ENCODE data around the gene PRKAR2A.
A peak's percentile ranks its signal among the peaks of the same experiment; 100 is the strongest.

The PRKAR2A gene

DNA sequence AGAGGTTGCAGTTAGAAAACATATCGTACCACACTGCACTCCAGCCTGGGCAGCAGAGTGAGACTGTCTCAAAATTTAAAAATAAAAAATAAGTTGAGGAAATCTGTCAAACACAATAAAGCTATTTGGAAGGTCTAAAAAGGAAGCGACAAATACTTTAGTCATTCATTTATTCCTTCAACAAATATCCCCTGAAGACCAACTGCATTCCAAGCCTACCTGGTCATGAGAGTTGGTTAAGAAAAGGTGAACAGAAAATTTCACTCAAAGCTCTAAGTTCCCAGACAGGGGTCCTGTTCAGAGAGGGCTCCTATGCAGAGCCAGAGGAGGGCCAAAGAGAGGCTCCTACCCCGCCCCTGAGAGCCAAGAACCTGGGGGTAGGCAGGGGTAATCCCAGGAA is 15.4 kb upstream of the PRKAR2A start:
- Histone ChIP-seq H3K9ac (ENCODE audit: low read depth in 1 of 2, low read length in 2 of 2) (no peak overlapping the region), H3K27ac (ENCODE audit: low read depth in 2 of 2, low read length in 2 of 2) (no peak overlapping the region), H3K27me3 (ENCODE audit: control insufficient read depth in 2 of 2, insufficient read depth in 2 of 2, low read length in 2 of 2) (no peaks in the 10 kb centered on the region), H3K36me3 (ENCODE audit: control insufficient read depth in 2 of 2, insufficient read depth in 2 of 2, low read length in 2 of 2) (peaks cover 20 to 22% of the 10 kb centered on the region in 2 donors), H3K9me3 (ENCODE audit: control insufficient read depth in 2 of 2, low read length in 2 of 2) (no peaks in the 10 kb centered on the region), H3K4me1 (ENCODE audit: control insufficient read depth in 2 of 2, insufficient read depth in 2 of 2, low read length in 2 of 2) (no peaks in the 10 kb centered on the region), H3K4me3 (ENCODE audit: low read length in 2 of 2) (no peak overlapping the region)

DNA sequence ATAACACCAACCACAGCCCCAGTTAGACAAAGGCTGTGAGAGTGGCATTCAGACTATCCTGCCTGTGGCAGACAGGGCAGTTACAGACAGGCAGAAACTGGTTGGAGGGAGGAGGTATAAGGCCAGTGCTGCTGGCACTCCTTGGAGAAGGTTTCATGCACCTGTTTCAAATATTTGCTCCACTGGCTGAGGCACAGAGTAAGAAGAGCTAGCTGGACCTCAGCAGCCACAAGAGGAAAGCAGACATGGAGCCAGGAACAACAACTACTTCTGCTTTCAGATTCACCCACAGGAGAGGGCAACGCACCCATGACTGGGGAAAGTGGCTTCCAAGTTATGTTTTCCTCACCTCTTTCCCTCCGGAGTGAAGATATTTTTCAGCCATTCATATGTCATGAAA is 11.5 kb upstream of the PRKAR2A start:
- Histone ChIP-seq H3K4me3 (ENCODE audit: low read length in 2 of 2) (no peak overlapping the region), H3K27ac (ENCODE audit: low read depth in 2 of 2, low read length in 2 of 2) (no peak overlapping the region), H3K9me3 (ENCODE audit: control insufficient read depth in 2 of 2, low read length in 2 of 2) (no peaks in the 10 kb centered on the region), H3K4me1 (ENCODE audit: control insufficient read depth in 2 of 2, insufficient read depth in 2 of 2, low read length in 2 of 2) (peaks cover 10 to 13% of the 10 kb centered on the region in 2 donors), H3K9ac (ENCODE audit: low read depth in 1 of 2, low read length in 2 of 2) (no peak overlapping the region), H3K36me3 (ENCODE audit: control insufficient read depth in 2 of 2, insufficient read depth in 2 of 2, low read length in 2 of 2) (peaks cover 22 to 27% of the 10 kb centered on the region in 2 donors), H3K27me3 (ENCODE audit: control insufficient read depth in 2 of 2, insufficient read depth in 2 of 2, low read length in 2 of 2) (no peaks in the 10 kb centered on the region)

DNA sequence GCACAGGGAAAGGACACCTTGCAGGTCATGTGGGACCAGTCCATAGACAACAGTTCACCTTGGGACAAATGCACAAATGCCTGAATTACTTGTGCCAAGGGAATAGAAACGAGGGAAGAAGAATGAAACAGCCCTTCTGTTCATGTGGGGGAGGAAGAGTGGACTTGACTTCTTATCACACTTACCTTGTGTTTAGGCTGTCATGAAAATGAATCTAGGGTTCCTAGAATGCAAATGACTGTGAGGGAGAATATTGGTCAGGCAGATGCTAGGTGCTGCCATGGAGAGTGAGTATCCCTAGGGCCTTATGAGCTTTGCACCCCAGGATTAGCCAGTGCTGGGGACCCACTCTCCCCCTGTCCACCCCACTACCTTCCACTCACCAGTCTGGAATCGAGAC is 11.0 kb upstream of the PRKAR2A start:
- H3K4me1 ChIP-seq (ENCODE audit: control insufficient read depth in 2 of 2, insufficient read depth in 2 of 2, low read length in 2 of 2) = peaks cover 12 to 18% of the 10 kb centered on the region in 2 donors
- H3K9me3 ChIP-seq (ENCODE audit: control insufficient read depth in 2 of 2, low read length in 2 of 2) = no peaks in the 10 kb centered on the region
- H3K9ac ChIP-seq (ENCODE audit: low read depth in 1 of 2, low read length in 2 of 2) = no peak overlapping the region
- H3K27ac ChIP-seq (ENCODE audit: low read depth in 2 of 2, low read length in 2 of 2) = no peak overlapping the region
- H3K27me3 ChIP-seq (ENCODE audit: control insufficient read depth in 2 of 2, insufficient read depth in 2 of 2, low read length in 2 of 2) = no peaks in the 10 kb centered on the region
- H3K36me3 ChIP-seq (ENCODE audit: control insufficient read depth in 2 of 2, insufficient read depth in 2 of 2, low read length in 2 of 2) = peaks cover 22 to 27% of the 10 kb centered on the region in 2 donors
- H3K4me3 ChIP-seq (ENCODE audit: low read length in 2 of 2) = no peak overlapping the region

DNA sequence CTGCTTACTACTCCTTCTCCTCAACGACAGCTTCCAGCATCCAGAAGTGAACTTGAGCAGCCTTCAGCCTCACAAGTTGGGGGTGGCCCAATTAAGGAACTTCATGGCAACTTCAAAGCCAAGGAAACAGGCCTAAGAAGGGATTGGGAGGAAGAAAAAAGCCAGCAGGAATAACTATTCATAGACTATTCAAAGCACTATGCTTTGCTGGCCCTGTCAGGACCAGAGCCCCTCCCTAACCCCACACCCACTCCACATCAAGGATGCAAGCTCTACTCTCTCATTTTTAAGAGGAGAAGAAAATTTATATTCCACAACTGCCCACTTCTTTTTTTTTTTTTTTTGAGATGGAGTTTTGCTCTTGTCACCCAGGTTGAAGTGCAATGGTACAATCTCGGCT is 10.0 kb upstream of the PRKAR2A start:
- Histone ChIP-seq H3K9me3 (ENCODE audit: control insufficient read depth in 2 of 2, low read length in 2 of 2) (no peaks in the 10 kb centered on the region), H3K4me3 (ENCODE audit: low read length in 2 of 2) (no peak overlapping the region), H3K4me1 (ENCODE audit: control insufficient read depth in 2 of 2, insufficient read depth in 2 of 2, low read length in 2 of 2) (peaks cover 12 to 22% of the 10 kb centered on the region in 2 donors), H3K27ac (ENCODE audit: low read depth in 2 of 2, low read length in 2 of 2) (no peak overlapping the region), H3K36me3 (ENCODE audit: control insufficient read depth in 2 of 2, insufficient read depth in 2 of 2, low read length in 2 of 2) (peaks cover 22 to 27% of the 10 kb centered on the region in 2 donors), H3K27me3 (ENCODE audit: control insufficient read depth in 2 of 2, insufficient read depth in 2 of 2, low read length in 2 of 2) (no peaks in the 10 kb centered on the region), H3K9ac (ENCODE audit: low read depth in 1 of 2, low read length in 2 of 2) (no peak overlapping the region)

DNA sequence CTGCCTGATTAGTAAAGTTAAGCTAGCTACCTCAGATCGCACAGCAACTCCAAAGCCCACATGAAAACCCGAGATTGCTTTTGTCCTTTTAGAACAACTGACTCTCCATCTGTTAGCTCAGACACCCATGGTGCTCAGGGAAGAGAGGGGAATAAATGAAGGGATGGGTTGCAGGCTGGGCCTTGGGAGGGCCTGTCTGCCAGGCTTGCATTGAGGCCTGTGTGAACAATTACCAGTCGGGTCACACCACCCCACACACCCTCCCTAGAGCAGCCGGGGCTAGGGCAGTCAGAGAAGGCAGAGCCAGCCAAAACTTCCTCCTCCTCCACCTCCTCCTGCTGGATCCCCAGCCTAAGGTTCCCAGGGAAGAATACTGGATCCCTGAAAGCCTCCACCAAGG is 8.8 kb upstream of the PRKAR2A start:
- Histone ChIP-seq H3K4me1 (ENCODE audit: control insufficient read depth in 2 of 2, insufficient read depth in 2 of 2, low read length in 2 of 2) (peaks cover 12 to 22% of the 10 kb centered on the region in 2 donors), H3K27ac (ENCODE audit: low read depth in 2 of 2, low read length in 2 of 2) (peak overlapping the region; percentile 64 to 72), H3K9me3 (ENCODE audit: control insufficient read depth in 2 of 2, low read length in 2 of 2) (no peaks in the 10 kb centered on the region), H3K36me3 (ENCODE audit: control insufficient read depth in 2 of 2, insufficient read depth in 2 of 2, low read length in 2 of 2) (peaks cover 16 to 21% of the 10 kb centered on the region in 2 donors), H3K9ac (ENCODE audit: low read depth in 1 of 2, low read length in 2 of 2) (no peak overlapping the region), H3K4me3 (ENCODE audit: low read length in 2 of 2) (no peak overlapping the region), H3K27me3 (ENCODE audit: control insufficient read depth in 2 of 2, insufficient read depth in 2 of 2, low read length in 2 of 2) (no peaks in the 10 kb centered on the region)

DNA sequence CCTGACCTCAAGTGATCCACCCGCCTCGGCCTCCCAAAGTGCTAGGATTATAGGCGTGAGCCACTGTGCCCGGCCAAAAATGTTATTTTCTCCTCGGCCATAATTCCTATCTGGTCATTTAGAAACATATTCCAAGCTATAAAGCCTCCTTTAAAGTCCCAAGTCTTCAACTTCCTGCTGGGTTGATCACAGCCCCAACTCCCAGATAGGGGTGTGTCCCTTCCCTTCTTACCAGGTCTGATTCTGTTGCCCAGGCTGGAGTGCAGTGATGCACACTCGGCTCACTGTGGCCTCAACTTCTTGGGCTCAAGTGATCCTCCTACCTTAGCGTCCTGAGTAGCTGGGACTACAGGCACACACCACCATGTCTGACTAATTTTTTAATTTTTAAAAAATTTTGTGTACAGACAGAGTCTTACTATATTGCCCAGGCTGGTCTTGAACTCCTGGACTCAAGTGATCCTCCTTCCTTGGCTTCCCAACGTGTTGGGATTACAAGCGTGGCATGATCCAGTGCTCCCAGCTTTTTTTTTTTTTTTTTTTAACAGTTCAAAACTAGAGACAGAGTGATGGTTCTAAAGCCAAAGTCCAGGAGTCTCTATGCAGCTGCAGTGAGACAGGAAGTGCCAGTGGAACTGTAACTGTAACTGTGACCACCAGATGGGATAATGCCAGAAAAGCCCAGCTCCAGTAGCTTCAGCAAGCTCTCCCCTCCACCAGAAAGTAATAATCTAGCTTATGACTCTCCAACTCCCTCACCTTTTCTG is 8.2 kb upstream of the PRKAR2A start:
- H3K9me3 ChIP-seq (ENCODE audit: control insufficient read depth in 2 of 2, low read length in 2 of 2) = no peaks in the 10 kb centered on the region
- peaks cover 16 to 21% of the 10 kb centered on the region in 2 donors for H3K36me3 ChIP-seq (ENCODE audit: control insufficient read depth in 2 of 2, insufficient read depth in 2 of 2, low read length in 2 of 2)
- no peaks in the 10 kb centered on the region for H3K27me3 ChIP-seq (ENCODE audit: control insufficient read depth in 2 of 2, insufficient read depth in 2 of 2, low read length in 2 of 2)
- H3K4me3 ChIP-seq (ENCODE audit: low read length in 2 of 2) = no peak overlapping the region
- H3K27ac ChIP-seq (ENCODE audit: low read depth in 2 of 2, low read length in 2 of 2) = peak overlapping the region; percentile 67 to 72
- no peak overlapping the region for H3K9ac ChIP-seq (ENCODE audit: low read depth in 1 of 2, low read length in 2 of 2)
- peaks cover 12 to 22% of the 10 kb centered on the region in 2 donors for H3K4me1 ChIP-seq (ENCODE audit: control insufficient read depth in 2 of 2, insufficient read depth in 2 of 2, low read length in 2 of 2)

DNA sequence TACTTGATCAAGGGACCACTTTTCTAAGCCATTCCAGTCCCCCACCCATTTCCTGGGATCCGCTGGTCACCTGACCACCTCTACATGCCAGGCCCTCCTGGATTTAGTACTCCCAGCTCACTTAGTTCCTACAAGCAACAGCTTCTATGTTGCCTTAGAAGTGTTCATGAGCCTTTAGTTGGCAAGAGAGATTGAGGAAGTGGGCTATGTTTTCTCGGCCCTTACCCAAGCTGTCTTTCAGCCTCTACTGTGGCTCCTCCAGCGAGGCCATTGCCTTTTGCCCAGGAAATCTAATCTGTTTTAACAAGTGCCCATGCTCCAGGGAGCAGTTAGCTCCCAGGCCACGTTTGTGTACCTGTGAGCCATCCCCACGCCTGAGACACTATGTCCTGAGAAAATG is 4.5 kb upstream of the PRKAR2A start:
- Histone ChIP-seq H3K9me3 (ENCODE audit: control insufficient read depth in 2 of 2, low read length in 2 of 2) (no peaks in the 10 kb centered on the region), H3K36me3 (ENCODE audit: control insufficient read depth in 2 of 2, insufficient read depth in 2 of 2, low read length in 2 of 2) (peaks cover 2 to 3% of the 10 kb centered on the region in 2 donors), H3K27ac (ENCODE audit: low read depth in 2 of 2, low read length in 2 of 2) (no peak overlapping the region), H3K4me1 (ENCODE audit: control insufficient read depth in 2 of 2, insufficient read depth in 2 of 2, low read length in 2 of 2) (peaks cover 18 to 28% of the 10 kb centered on the region in 2 donors), H3K4me3 (ENCODE audit: low read length in 2 of 2) (no peak overlapping the region), H3K9ac (ENCODE audit: low read depth in 1 of 2, low read length in 2 of 2) (no peak overlapping the region), H3K27me3 (ENCODE audit: control insufficient read depth in 2 of 2, insufficient read depth in 2 of 2, low read length in 2 of 2) (no peaks in the 10 kb centered on the region)

DNA sequence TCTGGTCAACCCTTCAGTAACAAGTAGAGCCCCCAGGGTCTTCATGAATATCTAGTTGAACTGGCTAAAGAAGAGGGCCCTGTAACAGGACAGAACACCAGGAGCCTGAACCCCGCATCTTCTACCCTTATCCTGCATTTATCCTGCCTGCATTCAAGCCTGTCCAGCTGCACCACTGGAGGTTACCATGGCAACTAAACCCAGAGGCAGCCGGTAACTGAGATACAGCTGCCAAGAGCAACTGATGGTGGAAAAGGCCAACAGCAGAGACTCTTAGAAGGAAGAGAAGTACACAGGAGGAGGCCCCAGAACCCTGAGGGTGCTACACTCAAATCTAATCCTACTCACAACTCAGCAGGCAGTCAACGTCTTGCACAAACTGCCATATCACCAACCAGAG is 3.7 kb upstream of the PRKAR2A start:
- H3K4me3 ChIP-seq (ENCODE audit: low read length in 2 of 2) = no peak overlapping the region
- H3K27ac ChIP-seq (ENCODE audit: low read depth in 2 of 2, low read length in 2 of 2) = no peak overlapping the region

DNA sequence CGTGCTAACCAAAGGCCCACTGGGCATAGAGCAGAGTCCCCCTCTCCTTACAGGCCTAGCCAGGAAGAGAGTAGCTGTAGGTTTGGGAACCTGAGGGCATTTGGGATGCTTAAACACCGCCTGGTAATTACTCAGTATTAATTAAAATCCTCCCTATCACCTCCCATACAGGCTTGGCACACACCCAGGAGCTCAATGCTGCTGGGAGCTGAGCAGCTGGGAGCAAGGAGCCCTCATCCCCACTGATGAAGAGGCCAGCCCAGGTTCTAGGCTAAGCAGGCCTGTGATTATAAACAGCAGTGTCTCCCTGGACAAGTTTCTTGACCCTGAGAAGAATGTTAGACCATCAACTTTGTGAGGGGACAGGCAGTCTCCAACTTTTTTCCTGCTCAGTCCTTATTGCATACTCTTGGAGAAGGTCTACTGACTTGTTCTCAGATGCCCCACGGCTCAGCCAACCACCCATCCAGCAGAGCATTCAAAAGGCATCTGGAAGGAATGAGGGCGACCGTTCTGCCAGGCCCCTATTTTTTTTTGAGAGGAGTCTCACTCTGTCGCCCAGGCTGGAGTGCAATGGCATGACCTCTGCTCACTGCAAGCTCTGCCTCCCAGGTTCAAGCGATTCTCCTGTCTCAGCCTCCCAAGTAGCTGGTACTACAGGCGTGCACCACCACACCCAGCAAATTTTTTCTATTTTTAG is 1.3 kb upstream of the PRKAR2A start:
- no peak overlapping the region for H3K27ac ChIP-seq (ENCODE audit: low read depth in 2 of 2, low read length in 2 of 2)
- peaks cover 16 to 21% of the 10 kb centered on the region in 2 donors for H3K4me1 ChIP-seq (ENCODE audit: control insufficient read depth in 2 of 2, insufficient read depth in 2 of 2, low read length in 2 of 2)
- no peak overlapping the region for H3K9ac ChIP-seq (ENCODE audit: low read depth in 1 of 2, low read length in 2 of 2)
- H3K27me3 ChIP-seq (ENCODE audit: control insufficient read depth in 2 of 2, insufficient read depth in 2 of 2, low read length in 2 of 2) = no peaks in the 10 kb centered on the region
- no peaks in the 10 kb centered on the region for H3K36me3 ChIP-seq (ENCODE audit: control insufficient read depth in 2 of 2, insufficient read depth in 2 of 2, low read length in 2 of 2)
- H3K4me3 ChIP-seq (ENCODE audit: low read length in 2 of 2) = no peak overlapping the region
- no peaks in the 10 kb centered on the region for H3K9me3 ChIP-seq (ENCODE audit: control insufficient read depth in 2 of 2, low read length in 2 of 2)

More for the DNA sequence above, 3.7 kb upstream of the PRKAR2A start:
- Histone ChIP-seq H3K36me3 (ENCODE audit: control insufficient read depth in 2 of 2, insufficient read depth in 2 of 2, low read length in 2 of 2) (peaks cover 0 to under 1% of the 10 kb centered on the region in 2 donors), H3K4me1 (ENCODE audit: control insufficient read depth in 2 of 2, insufficient read depth in 2 of 2, low read length in 2 of 2) (peaks cover 20 to 26% of the 10 kb centered on the region in 2 donors), H3K9me3 (ENCODE audit: control insufficient read depth in 2 of 2, low read length in 2 of 2) (no peaks in the 10 kb centered on the region), H3K27me3 (ENCODE audit: control insufficient read depth in 2 of 2, insufficient read depth in 2 of 2, low read length in 2 of 2) (no peaks in the 10 kb centered on the region), H3K9ac (ENCODE audit: low read depth in 1 of 2, low read length in 2 of 2) (no peak overlapping the region)

DNA sequence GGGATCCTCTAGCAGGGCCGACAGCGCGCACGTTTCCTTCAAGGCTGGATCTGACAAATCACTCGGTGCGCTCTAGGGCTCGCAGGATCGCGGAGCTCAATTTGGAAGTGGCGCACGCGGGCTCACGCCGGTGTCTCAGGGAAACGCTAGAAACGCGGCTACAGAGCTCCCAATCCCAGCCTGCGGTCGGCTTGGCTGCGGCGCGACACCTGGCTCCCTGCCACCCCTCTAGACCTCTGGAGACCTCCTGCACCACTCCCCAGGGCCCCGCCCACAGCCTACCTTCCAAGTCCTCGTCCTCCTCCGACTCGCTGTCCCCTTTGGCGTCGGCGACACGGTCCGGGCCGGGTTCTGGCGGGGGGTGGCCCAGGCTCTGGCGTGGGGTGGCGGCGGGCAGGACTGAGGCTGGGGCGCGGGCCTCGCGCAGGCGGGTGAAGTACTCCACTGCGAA is 596 bp downstream of the PRKAR2A start:
- H3K9ac ChIP-seq (ENCODE audit: low read depth in 1 of 2, low read length in 2 of 2) = peak overlapping the region; percentile 68 to 84
- H3K27me3 ChIP-seq (ENCODE audit: control insufficient read depth in 2 of 2, insufficient read depth in 2 of 2, low read length in 2 of 2) = no peaks in the 10 kb centered on the region
- H3K9me3 ChIP-seq (ENCODE audit: control insufficient read depth in 2 of 2, low read length in 2 of 2) = no peaks in the 10 kb centered on the region
- H3K27ac ChIP-seq (ENCODE audit: low read depth in 2 of 2, low read length in 2 of 2) = peak overlapping the region; percentile 94 to 95
- H3K36me3 ChIP-seq (ENCODE audit: control insufficient read depth in 2 of 2, insufficient read depth in 2 of 2, low read length in 2 of 2) = no peaks in the 10 kb centered on the region
- peaks cover 16% of the 10 kb centered on the region in 2 donors for H3K4me1 ChIP-seq (ENCODE audit: control insufficient read depth in 2 of 2, insufficient read depth in 2 of 2, low read length in 2 of 2)
- peak overlapping the region; percentile 90 to 96 for H3K4me3 ChIP-seq (ENCODE audit: low read length in 2 of 2)
